HEK293T (cell line): ENCODE measurements around the gene CTBS.
"Not testable (repeated sequence)": the region's sequence is repeated elsewhere in the genome, so short reads cannot be mapped to it uniquely, and the experiment has no call there.

ENCODE experiments used
- CTCF ChIA-PET: fragments of 350-600 bp; formaldehyde crosslinking; extraction: SDS; loops from one replicate; lab custom pipeline; 2021; ENCODE audit warnings: antibody characterized with exemption, inconsistent platforms; lab: Yijun Ruan, JAX
- POLR2A ChIA-PET: fragments of 350-600 bp; formaldehyde crosslinking; extraction: SDS; loops from one replicate; lab custom pipeline; 2020; ENCODE audit warnings: antibody characterized with exemption, inconsistent platforms; lab: Yijun Ruan, JAX
- DNase-seq: peaks from one replicate; pipeline ENCODE4 v3.0.0; 2012; ENCODE audit warnings: mixed read lengths; ENCODE audit errors: extremely low spot score
- ARNT ChIP-seq: fragments of 450-650 bp; IDR thresholded peaks from 2 replicates; pipeline ENCODE4 v1.6.1; 2017; ENCODE audit warnings: mild to moderate bottlenecking
- BHLHE40 ChIP-seq: fragments of 450-650 bp; IDR thresholded peaks from 2 replicates; pipeline ENCODE4 v1.6.1; 2016; ENCODE audit warnings: mild to moderate bottlenecking, moderate library complexity, borderline replicate concordance
- CTBP1 ChIP-seq: fragments of 450-650 bp; IDR thresholded peaks from 2 replicates; pipeline ENCODE4 v1.6.1; 2016; ENCODE audit warnings: borderline replicate concordance
- ELF4 ChIP-seq: fragments of 450-650 bp; IDR thresholded peaks from 2 replicates; pipeline ENCODE4 v1.6.1; 2017; ENCODE audit warnings: antibody characterized with exemption
- FOXA1 ChIP-seq: fragments of 450-650 bp; IDR thresholded peaks from 2 replicates; pipeline ENCODE4 v1.6.1; 2016; ENCODE audit warnings: mild to moderate bottlenecking
- FOXK2 ChIP-seq: fragments of 450-650 bp; IDR thresholded peaks from 2 replicates; pipeline ENCODE4 v1.6.1; 2016; ENCODE audit warnings: mild to moderate bottlenecking
- FOXM1 ChIP-seq: fragments of 450-650 bp; IDR thresholded peaks from 2 replicates; pipeline ENCODE4 v1.6.1; 2017; ENCODE audit warnings: mild to moderate bottlenecking, borderline replicate concordance
- HDGF ChIP-seq: fragments of 450-650 bp; IDR thresholded peaks from 2 replicates; pipeline ENCODE4 v1.6.1; 2017; ENCODE audit warnings: antibody characterized with exemption, borderline replicate concordance
- L3MBTL2 ChIP-seq: fragments of 450-650 bp; conservative IDR thresholded peaks from 2 replicates; pipeline ENCODE4 v1.6.1; 2016; ENCODE audit warnings: mild to moderate bottlenecking
- LEF1 ChIP-seq: fragments of 450-650 bp; IDR thresholded peaks from 2 replicates; pipeline ENCODE4 v1.6.1; 2017; ENCODE audit warnings: mild to moderate bottlenecking, borderline replicate concordance
- NFRKB ChIP-seq: fragments of 450-650 bp; IDR thresholded peaks from 2 replicates; pipeline ENCODE4 v1.6.1; 2016; ENCODE audit warnings: mild to moderate bottlenecking, moderate library complexity
- PKNOX1 ChIP-seq: fragments of 450-650 bp; IDR thresholded peaks from 2 replicates; pipeline ENCODE4 v1.6.1; 2016
- SP1 ChIP-seq: fragments of 450-650 bp; IDR thresholded peaks from 2 replicates; pipeline ENCODE4 v1.6.1; 2017
- SUZ12 ChIP-seq: fragments of 450-650 bp; IDR thresholded peaks from 2 replicates; pipeline ENCODE4 v1.6.1; 2016; ENCODE audit warnings: mild to moderate bottlenecking
- TARDBP ChIP-seq: fragments of 450-650 bp; IDR thresholded peaks from 2 replicates; pipeline ENCODE4 v1.6.1; 2016
- ZNF384 ChIP-seq: fragments of 450-650 bp; IDR thresholded peaks from 2 replicates; pipeline ENCODE4 v1.6.1; 2016

CTBS gene

DNA sequence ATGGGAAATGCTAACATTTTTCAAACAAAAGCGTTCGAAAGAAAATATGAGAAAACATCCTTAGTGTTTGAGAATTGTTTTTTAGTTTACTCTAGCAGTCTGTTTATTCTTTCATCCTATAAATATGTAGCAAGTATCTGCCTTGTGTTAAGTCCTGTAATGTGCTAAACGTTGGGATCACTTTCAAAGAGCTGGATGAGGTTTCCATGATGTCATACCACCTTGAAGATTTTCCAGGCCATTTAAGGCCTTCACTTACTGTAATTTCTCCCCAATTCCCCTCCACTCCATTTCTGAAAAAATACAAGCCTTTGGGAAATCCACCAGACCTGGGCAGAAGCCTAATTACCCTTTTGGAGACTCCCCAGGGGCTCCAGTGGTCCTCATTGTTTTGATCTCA lies 24.2 kb upstream of the CTBS start:
- DNase-seq = no peak
- TF ChIP-seq HDGF (no peak), FOXK2 (no peak), SP1 (no peak)
- ChIA-PET POLR2A (no interaction called here), CTCF (no interaction called here)

DNA sequence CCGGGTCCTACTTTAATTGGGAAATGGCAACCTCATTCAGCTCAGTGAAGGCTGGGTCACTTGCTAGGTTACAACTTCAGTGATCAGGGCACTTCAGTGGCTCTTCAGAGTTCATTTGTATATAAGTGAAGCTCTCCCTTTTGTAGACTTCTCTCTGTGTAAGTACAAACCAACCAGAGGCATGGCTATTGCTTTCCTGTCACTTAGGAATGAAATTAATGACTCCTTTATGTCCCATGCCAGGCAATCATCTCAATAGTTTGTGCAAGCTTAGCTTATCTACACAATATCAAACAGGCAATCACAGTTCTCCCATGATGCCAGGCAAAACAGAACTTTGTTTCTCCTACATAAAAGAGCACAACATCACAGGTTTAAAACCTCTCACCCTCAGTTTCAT lies 22.8 kb upstream of the CTBS start:
- no peak for DNase-seq
- ChIA-PET POLR2A (no interaction called here), CTCF (no interaction called here)
- no peak for TF ChIP-seq TARDBP
- no peak for TF ChIP-seq PKNOX1

- POLR2A ChIA-PET = not testable (repeated sequence)
These were observed 20.7 kb upstream of the CTBS start for GRCh38 chr1:84594959-84595358.

GRCh38 chr1:84587099-84587498 lies 12.9 kb upstream of the CTBS start:
- TF ChIP-seq FOXK2 (no peak), TARDBP (no peak), ARNT (no peak), ELF4 (no peak), SUZ12 (no peak), ZNF384 (no peak), LEF1 (no peak), CTBP1 (no peak), SP1 (no peak), BHLHE40 (no peak), NFRKB (no peak), PKNOX1 (no peak), FOXA1 (no peak), L3MBTL2 (no peak), FOXM1 (no peak), HDGF (no peak)
- CTCF ChIA-PET = no interaction called here
- POLR2A ChIA-PET = no interaction called here
- DNase-seq = no peak

More at GRCh38 chr1:84594959-84595358, 20.7 kb upstream of the CTBS start:
- CTCF ChIA-PET, DNase-seq: not testable (repeated sequence)

DNA sequence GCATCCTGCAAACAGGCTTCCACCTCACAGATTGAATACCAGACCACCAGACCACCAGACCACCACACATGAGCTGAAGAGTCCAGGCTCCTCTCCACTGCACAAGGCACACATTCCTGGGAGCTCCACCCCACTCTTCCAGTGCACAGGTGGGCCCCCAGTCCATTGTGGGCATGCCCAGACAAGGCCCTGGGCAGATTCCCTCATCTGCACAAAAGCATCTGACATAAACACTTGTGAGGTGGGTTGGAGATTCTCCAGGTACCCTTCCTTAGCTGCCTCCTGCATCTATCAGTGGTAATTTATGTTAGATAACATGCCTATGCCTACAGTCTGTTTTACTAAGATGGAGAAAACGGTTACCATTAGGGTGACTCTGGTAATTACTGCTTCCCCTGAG lies 11.6 kb upstream of the CTBS start:
- no peak for TF ChIP-seq NFRKB
- ChIA-PET POLR2A (interaction anchor here (1.1 to 2.1 kb wide), 2 partner anchors 12 to 80 kb away, joined by 3 to 15 read pairs; partner anchors contain the start of genes CTBS, GNG5 and SPATA1), CTCF (no interaction called here)
- DNase-seq = no peak

DNA sequence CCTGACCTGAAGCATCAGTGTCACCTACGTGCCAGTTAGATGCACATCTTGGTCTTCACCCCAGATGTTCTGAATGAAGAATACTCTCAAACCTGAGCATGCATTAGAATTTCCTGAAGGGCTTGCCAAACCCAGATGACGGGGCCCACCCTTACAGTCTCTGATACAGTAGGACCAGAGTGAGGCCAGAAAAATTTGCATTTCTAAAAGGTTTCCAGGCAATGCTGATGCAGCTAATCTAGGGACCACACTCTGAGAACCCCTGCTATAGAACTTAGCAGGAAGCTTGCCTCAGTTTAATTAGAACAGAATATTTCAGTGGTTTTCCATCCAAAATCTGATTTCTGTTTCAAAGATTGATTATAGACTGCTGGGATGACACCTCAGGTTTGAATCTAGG lies 9.9 kb upstream of the CTBS start:
- TF ChIP-seq PKNOX1 (no peak), FOXA1 (no peak), FOXM1 (no peak), ARNT (no peak), SP1 (no peak), L3MBTL2 (no peak), TARDBP (no peak), ELF4 (no peak), CTBP1 (no peak)
- no peak for DNase-seq
- POLR2A ChIA-PET = interaction anchor here (2.1 kb wide), 1 partner anchor 10 kb away, joined by 15 read pairs; the partner anchor contains the start of gene CTBS
- CTCF ChIA-PET = no interaction called here

DNA sequence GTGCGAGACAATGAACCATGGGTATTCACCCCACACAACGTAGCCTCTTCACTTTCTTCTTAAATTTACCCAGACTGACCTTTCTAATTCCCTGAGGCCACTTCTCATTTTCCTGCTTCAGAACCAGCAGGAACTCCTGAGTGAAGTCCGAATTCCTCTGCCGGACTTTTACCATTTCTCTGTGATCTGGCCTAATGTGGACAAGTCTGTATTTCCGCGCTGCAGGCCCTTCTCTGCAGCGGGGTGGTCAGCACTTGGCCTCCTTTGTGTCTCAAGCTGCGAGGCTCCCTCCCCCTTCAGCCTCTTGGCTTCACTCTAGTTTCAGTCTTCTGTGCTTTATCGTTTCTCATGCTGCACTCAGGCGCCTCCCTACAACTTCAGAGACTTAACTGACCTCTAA lies 9.4 kb upstream of the CTBS start:
- no peak for TF ChIP-seq ELF4
- TF ChIP-seq FOXM1 = no peak
- no peak for TF ChIP-seq SUZ12
- TF ChIP-seq BHLHE40 = no peak
- no peak for TF ChIP-seq ARNT
- no peak for TF ChIP-seq ZNF384
- TF ChIP-seq HDGF = no peak
- DNase-seq = no peak
- POLR2A ChIA-PET = interaction anchor here (2.1 kb wide), 1 partner anchor 10 kb away, joined by 15 read pairs; the partner anchor contains the start of gene CTBS
- CTCF ChIA-PET = interaction anchor here (0.6 kb wide), 1 partner anchor 1050 kb away, joined by 5 read pairs; no protein-coding TSS in a partner anchor
